K562 (cell line): Measurements from ENCODE around the gene PTAR1. TPM values are rescaled to one million over a fixed set of nuclear protein-coding genes. Genes with fewer than 3 reads are reported as not detected.

Experiments used
- HIVEP1 ChIP-seq: fragments of 250-450 bp; sonication (Bioruptor Pico); IDR thresholded peaks from 2 replicates; pipeline ENCODE4 v1.4.0; 2020; ENCODE audit warnings: mild to moderate bottlenecking
- HMGXB4 ChIP-seq: sonication (generic); formaldehyde crosslinking; IDR thresholded peaks from 2 replicates; pipeline ENCODE4 v1.8.1; 2023; ENCODE audit warnings: mild to moderate bottlenecking, missing genetic modification reagents
- KDM2B ChIP-seq: fragments of 250-450 bp; sonication (Bioruptor Pico); IDR thresholded peaks from 2 replicates; pipeline ENCODE4 v1.8.0; 2021; ENCODE audit warnings: mild to moderate bottlenecking, moderate library complexity
- KLF10 ChIP-seq: fragments of 250-450 bp; sonication (Bioruptor Pico); IDR thresholded peaks from 2 replicates; pipeline ENCODE4 v1.6.1; 2021; ENCODE audit warnings: matching md5 sums
- NEUROD1 ChIP-seq: fragments of 150-350 bp; IDR thresholded peaks from 2 replicates; pipeline ENCODE4 v1.6.1; 2014; ENCODE audit warnings: borderline replicate concordance, low read length, low read depth; ENCODE audit not compliant: partially characterized antibody
- PATZ1 ChIP-seq: fragments of 250-450 bp; sonication (Bioruptor Pico); IDR thresholded peaks from 2 replicates; pipeline ENCODE4 v1.5.0; 2020; ENCODE audit warnings: mild to moderate bottlenecking, borderline replicate concordance
- POLR2AphosphoS2 ChIP-seq: IDR thresholded peaks from 2 replicates; pipeline ENCODE4 v1.6.1; 2012; ENCODE audit warnings: low read length, improper control_type of control experiment
- RB1 ChIP-seq: fragments of 450-650 bp; IDR thresholded peaks from 2 replicates; pipeline ENCODE4 v1.6.1; 2017; ENCODE audit warnings: low read depth, mild to moderate bottlenecking
- SMARCE1 ChIP-seq: fragments of 450-650 bp; IDR thresholded peaks from 2 replicates; pipeline ENCODE4 v1.7.1; 2016; ENCODE audit warnings: mild to moderate bottlenecking
- SRF ChIP-seq, 2 experiments: fragments of 250-450, 450-650 bp in 1 of 2; sonication (Bioruptor Pico) in 1 of 2; sonication (generic) in 1 of 2; formaldehyde crosslinking; IDR thresholded peaks; 2 replicates each; pipeline versions ENCODE4 v1.5.0 to v1.5.1; 2020 to 2022; ENCODE audit warnings: mild to moderate bottlenecking in 1 of 2, missing genetic modification reagents in 1 of 2
- SRSF7 ChIP-seq: fragments of 200-400 bp; formaldehyde crosslinking; optimal IDR thresholded peaks from 2 replicates; pipeline ENCODE3; 2017; ENCODE audit warnings: mild to moderate bottlenecking, low read depth, low read length
- TEAD1 ChIP-seq, 2 experiments: fragments of 450-650 bp in 1 of 2; sonication (generic) in 1 of 2; formaldehyde crosslinking; IDR thresholded peaks; 2 replicates each; pipeline versions ENCODE4 v1.4.0 to v1.8.0; 2020 to 2022; ENCODE audit warnings: mild to moderate bottlenecking in 2 of 2, missing genetic modification reagents in 1 of 2
- ZNF224 ChIP-seq: sonication (generic); formaldehyde crosslinking; IDR thresholded peaks from 2 replicates; pipeline ENCODE4 v1.8.0; 2022; ENCODE audit warnings: mild to moderate bottlenecking, missing genetic modification reagents
- polyA plus RNA-seq, 8 experiments: library from polyadenylated mRNA; depleted of rRNA in 4 of 8; stranded (reverse) in 5 of 8; unstranded in 3 of 8; fragments of >200 nt; fragmentation: Nextera tagmentation in 2 of 8; fragmentation: Illumina TruSeq in 1 of 8; extraction: Ambion mirVana in 2 of 8; extraction: Trizol in 1 of 8; gene quantifications; 2 replicates each; pipeline versions ENCODE4 v1.2.1 to v1.2.3, GENCODE V29; 2011 to 2014; ENCODE audit warnings: inconsistent platforms in 1 of 8, missing spikeins in 1 of 8
- total RNA-seq, 7 experiments: library from RNA; depleted of rRNA in 6 of 7; stranded (reverse); fragments of >200 nt in 6 of 7; fragmentation: Illumina TruSeq in 2 of 7; extraction: Trizol in 2 of 7; gene quantifications; 2 replicates each; pipeline versions ENCODE4 v1.2.1 to v1.2.3, GENCODE V29; 2011 to 2021; ENCODE audit warnings: low replicate concordance in 1 of 7
- TF ChIP-seq, protein P1 (sequence below): fragments of 250-450 bp; sonication (Bioruptor Pico); IDR thresholded peaks from 2 replicates; pipeline ENCODE4 v1.8.0; 2021; ENCODE audit warnings: mild to moderate bottlenecking, moderate library complexity
- TF ChIP-seq, protein P2 (sequence below): fragments of 200-800 bp; sonication (Bioruptor generic); IDR thresholded peaks from 2 replicates; pipeline ENCODE4 v1.6.1; 2016; ENCODE audit warnings: missing genetic modification characterization, missing compliant biosample characterization

Gene PTAR1
- total and polyA plus RNA-seq, 9 of the 15 experiments (the other 6 are each of a cell fraction or from before 2014, with no cell fraction given): 10.1 to 48.0 (median 28.0) TPM

- TF ChIP-seq HIVEP1 (CRISPR knock-in tag) (no peak), NEUROD1 (peak; percentile 9), SMARCE1 (no peak), PATZ1 (no peak), POLR2AphosphoS2 (no peak), ZNF224 (CRISPR knock-in tag) (no peak), RB1 (peak; percentile 14; the same call in 1 of the 2 replicates), SRF (CRISPR knock-in tag; IDR thresholded peaks at IDR 0.05) (no peak), HMGXB4 (no peak), TEAD1 (CRISPR knock-in tag; IDR thresholded peaks at IDR 0.05) (peak in 1 of 2 experiments; percentile 85; a peak in 1 of 4 replicates), KDM2B (CRISPR knock-in tag) (no peak), SRSF7 (no peak), KLF10 (CRISPR knock-in tag) (no peak)
- TF ChIP-seq, protein P1, sequence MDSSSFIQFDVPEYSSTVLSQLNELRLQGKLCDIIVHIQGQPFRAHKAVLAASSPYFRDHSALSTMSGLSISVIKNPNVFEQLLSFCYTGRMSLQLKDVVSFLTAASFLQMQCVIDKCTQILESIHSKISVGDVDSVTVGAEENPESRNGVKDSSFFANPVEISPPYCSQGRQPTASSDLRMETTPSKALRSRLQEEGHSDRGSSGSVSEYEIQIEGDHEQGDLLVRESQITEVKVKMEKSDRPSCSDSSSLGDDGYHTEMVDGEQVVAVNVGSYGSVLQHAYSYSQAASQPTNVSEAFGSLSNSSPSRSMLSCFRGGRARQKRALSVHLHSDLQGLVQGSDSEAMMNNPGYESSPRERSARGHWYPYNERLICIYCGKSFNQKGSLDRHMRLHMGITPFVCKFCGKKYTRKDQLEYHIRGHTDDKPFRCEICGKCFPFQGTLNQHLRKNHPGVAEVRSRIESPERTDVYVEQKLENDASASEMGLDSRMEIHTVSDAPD (CRISPR knock-in tag): no peak
- TF ChIP-seq, protein P2, sequence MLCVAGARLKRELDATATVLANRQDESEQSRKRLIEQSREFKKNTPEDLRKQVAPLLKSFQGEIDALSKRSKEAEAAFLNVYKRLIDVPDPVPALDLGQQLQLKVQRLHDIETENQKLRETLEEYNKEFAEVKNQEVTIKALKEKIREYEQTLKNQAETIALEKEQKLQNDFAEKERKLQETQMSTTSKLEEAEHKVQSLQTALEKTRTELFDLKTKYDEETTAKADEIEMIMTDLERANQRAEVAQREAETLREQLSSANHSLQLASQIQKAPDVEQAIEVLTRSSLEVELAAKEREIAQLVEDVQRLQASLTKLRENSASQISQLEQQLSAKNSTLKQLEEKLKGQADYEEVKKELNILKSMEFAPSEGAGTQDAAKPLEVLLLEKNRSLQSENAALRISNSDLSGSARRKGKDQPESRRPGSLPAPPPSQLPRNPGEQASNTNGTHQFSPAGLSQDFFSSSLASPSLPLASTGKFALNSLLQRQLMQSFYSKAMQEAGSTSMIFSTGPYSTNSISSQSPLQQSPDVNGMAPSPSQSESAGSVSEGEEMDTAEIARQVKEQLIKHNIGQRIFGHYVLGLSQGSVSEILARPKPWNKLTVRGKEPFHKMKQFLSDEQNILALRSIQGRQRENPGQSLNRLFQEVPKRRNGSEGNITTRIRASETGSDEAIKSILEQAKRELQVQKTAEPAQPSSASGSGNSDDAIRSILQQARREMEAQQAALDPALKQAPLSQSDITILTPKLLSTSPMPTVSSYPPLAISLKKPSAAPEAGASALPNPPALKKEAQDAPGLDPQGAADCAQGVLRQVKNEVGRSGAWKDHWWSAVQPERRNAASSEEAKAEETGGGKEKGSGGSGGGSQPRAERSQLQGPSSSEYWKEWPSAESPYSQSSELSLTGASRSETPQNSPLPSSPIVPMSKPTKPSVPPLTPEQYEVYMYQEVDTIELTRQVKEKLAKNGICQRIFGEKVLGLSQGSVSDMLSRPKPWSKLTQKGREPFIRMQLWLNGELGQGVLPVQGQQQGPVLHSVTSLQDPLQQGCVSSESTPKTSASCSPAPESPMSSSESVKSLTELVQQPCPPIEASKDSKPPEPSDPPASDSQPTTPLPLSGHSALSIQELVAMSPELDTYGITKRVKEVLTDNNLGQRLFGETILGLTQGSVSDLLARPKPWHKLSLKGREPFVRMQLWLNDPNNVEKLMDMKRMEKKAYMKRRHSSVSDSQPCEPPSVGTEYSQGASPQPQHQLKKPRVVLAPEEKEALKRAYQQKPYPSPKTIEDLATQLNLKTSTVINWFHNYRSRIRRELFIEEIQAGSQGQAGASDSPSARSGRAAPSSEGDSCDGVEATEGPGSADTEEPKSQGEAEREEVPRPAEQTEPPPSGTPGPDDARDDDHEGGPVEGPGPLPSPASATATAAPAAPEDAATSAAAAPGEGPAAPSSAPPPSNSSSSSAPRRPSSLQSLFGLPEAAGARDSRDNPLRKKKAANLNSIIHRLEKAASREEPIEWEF: no peak
These were observed 87.1 kb downstream of the PTAR1 start (continued) for GRCh38 chr9:69672596-69673310.
